Measurements from ENCODE around the gene ACOT7. TPM values are rescaled to one million over a fixed set of nuclear protein-coding genes. Genes with fewer than 3 reads are reported as not detected.

Gene ACOT7
- total and polyA plus RNA-seq, 2 donors, result 14.2 to 22.2 TPM

- 84% methylated on average over 6 of the region's 6 CpGs for WGBS
- H3K27ac ChIP-seq (ENCODE audit: low read depth in 1 of 2, low read length in 1 of 2), result no peak overlapping the region
- no peak overlapping the region for H3K4me3 ChIP-seq (ENCODE audit: low read length in 2 of 2)
- no peaks in the 10 kb centered on the region for H3K36me3 ChIP-seq (ENCODE audit: control insufficient read depth in 2 of 2, insufficient read depth in 2 of 2, low read length in 1 of 2)
- no peak for DNase-seq (ENCODE audit: low read depth in 6 of 9, low spot score in 9 of 9)
- peaks cover 3 to 6% of the 10 kb centered on the region in 2 donors for H3K4me1 ChIP-seq (ENCODE audit: control insufficient read depth in 2 of 2, insufficient read depth in 2 of 2, low read length in 2 of 2)
- H3K27me3 ChIP-seq (ENCODE audit: control insufficient read depth in 2 of 2, insufficient read depth in 1 of 2, low read length in 1 of 2), result peaks cover 55 to 88% of the 10 kb centered on the region in 2 donors
- no peaks in the 10 kb centered on the region for H3K9me3 ChIP-seq (ENCODE audit: control insufficient read depth in 2 of 2, insufficient read depth in 1 of 2, low read length in 1 of 2)
Observed at GRCh38 chr1:6425658-6426057, 32.1 kb upstream of the ACOT7 start.

- no peaks in the 10 kb centered on the region for H3K9me3 ChIP-seq (ENCODE audit: control insufficient read depth in 2 of 2, insufficient read depth in 1 of 2, low read length in 1 of 2)
- 5% methylated on average over 99 of the region's 99 CpGs for WGBS
- H3K27ac ChIP-seq (ENCODE audit: low read depth in 1 of 2, low read length in 1 of 2), result no peak within 1 kb of the TSS
- peak within 1 kb of the TSS in 1 of 2 donors; percentile 14 for H3K4me3 ChIP-seq (ENCODE audit: low read length in 2 of 2)
- peaks cover 62 to 88% of the 10 kb centered on the region in 2 donors for H3K27me3 ChIP-seq (ENCODE audit: control insufficient read depth in 2 of 2, insufficient read depth in 1 of 2, low read length in 1 of 2)
- DNase-seq (ENCODE audit: low read depth in 6 of 9, low spot score in 9 of 9), result no peak
- no peaks in the 10 kb centered on the region for H3K36me3 ChIP-seq (ENCODE audit: control insufficient read depth in 2 of 2, insufficient read depth in 2 of 2, low read length in 1 of 2)
- H3K4me1 ChIP-seq (ENCODE audit: control insufficient read depth in 2 of 2, insufficient read depth in 2 of 2, low read length in 2 of 2), result peaks cover 3 to 11% of the 10 kb centered on the region in 2 donors
Observed at GRCh38 chr1:6424619-6425593, 31.3 kb upstream of the ACOT7 start, which contains the start of gene ESPN. ESPN (plus strand) TSS chr1:6424776; CDS start chr1:6424956, 180 bp downstream.

- peaks cover 3 to 11% of the 10 kb centered on the region in 2 donors for H3K4me1 ChIP-seq (ENCODE audit: control insufficient read depth in 2 of 2, insufficient read depth in 2 of 2, low read length in 2 of 2)
- DNase-seq (ENCODE audit: low read depth in 6 of 9, low spot score in 9 of 9), result no peak
- H3K9me3 ChIP-seq (ENCODE audit: control insufficient read depth in 2 of 2, insufficient read depth in 1 of 2, low read length in 1 of 2), result no peaks in the 10 kb centered on the region
- H3K27me3 ChIP-seq (ENCODE audit: control insufficient read depth in 2 of 2, insufficient read depth in 1 of 2, low read length in 1 of 2), result peaks cover 70 to 91% of the 10 kb centered on the region in 2 donors
- no peak overlapping the region for H3K4me3 ChIP-seq (ENCODE audit: low read length in 2 of 2)
- 13% methylated on average over 35 of the region's 35 CpGs for WGBS
- H3K27ac ChIP-seq (ENCODE audit: low read depth in 1 of 2, low read length in 1 of 2), result no peak overlapping the region
- H3K36me3 ChIP-seq (ENCODE audit: control insufficient read depth in 2 of 2, insufficient read depth in 2 of 2, low read length in 1 of 2), result no peaks in the 10 kb centered on the region
Observed at GRCh38 chr1:6424000-6424565, 30.5 kb upstream of the ACOT7 start.

- Histone ChIP-seq H3K36me3 (ENCODE audit: control insufficient read depth in 2 of 2, insufficient read depth in 2 of 2, low read length in 1 of 2) (no peaks in the 10 kb centered on the region), H3K4me3 (ENCODE audit: low read length in 2 of 2) (no peak overlapping the region), H3K27me3 (ENCODE audit: control insufficient read depth in 2 of 2, insufficient read depth in 1 of 2, low read length in 1 of 2) (peaks cover 77 to 95% of the 10 kb centered on the region in 2 donors), H3K4me1 (ENCODE audit: control insufficient read depth in 2 of 2, insufficient read depth in 2 of 2, low read length in 2 of 2) (peaks cover 3 to 11% of the 10 kb centered on the region in 2 donors), H3K9me3 (ENCODE audit: control insufficient read depth in 2 of 2, insufficient read depth in 1 of 2, low read length in 1 of 2) (no peaks in the 10 kb centered on the region), H3K27ac (ENCODE audit: low read depth in 1 of 2, low read length in 1 of 2) (no peak overlapping the region)
- WGBS, result 11% methylated on average over 24 of the region's 24 CpGs
- DNase-seq (ENCODE audit: low read depth in 6 of 9, low spot score in 9 of 9), result peak in 4 of 9 donors; percentile 16 to 51 (median 38)
Observed at GRCh38 chr1:6423321-6423999, 29.9 kb upstream of the ACOT7 start.

- Histone ChIP-seq H3K4me3 (ENCODE audit: low read length in 2 of 2) (no peak overlapping the region), H3K4me1 (ENCODE audit: control insufficient read depth in 2 of 2, insufficient read depth in 2 of 2, low read length in 2 of 2) (peaks cover 3 to 11% of the 10 kb centered on the region in 2 donors), H3K36me3 (ENCODE audit: control insufficient read depth in 2 of 2, insufficient read depth in 2 of 2, low read length in 1 of 2) (no peaks in the 10 kb centered on the region), H3K27ac (ENCODE audit: low read depth in 1 of 2, low read length in 1 of 2) (no peak overlapping the region), H3K9me3 (ENCODE audit: control insufficient read depth in 2 of 2, insufficient read depth in 1 of 2, low read length in 1 of 2) (no peaks in the 10 kb centered on the region), H3K27me3 (ENCODE audit: control insufficient read depth in 2 of 2, insufficient read depth in 1 of 2, low read length in 1 of 2) (peaks cover 89 to 95% of the 10 kb centered on the region in 2 donors)
- DNase-seq (ENCODE audit: low read depth in 6 of 9, low spot score in 9 of 9), result no peak
- 47% methylated on average over 4 of the region's 4 CpGs for WGBS
Observed at GRCh38 chr1:6421266-6421665, 27.7 kb upstream of the ACOT7 start.

- H3K27ac ChIP-seq (ENCODE audit: low read depth in 1 of 2, low read length in 1 of 2), result no peak overlapping the region
- H3K4me3 ChIP-seq (ENCODE audit: low read length in 2 of 2), result no peak overlapping the region
- H3K9me3 ChIP-seq (ENCODE audit: control insufficient read depth in 2 of 2, insufficient read depth in 1 of 2, low read length in 1 of 2), result no peaks in the 10 kb centered on the region
- WGBS, result 8% methylated on average over 44 of the region's 44 CpGs
- peaks cover 87 to 95% of the 10 kb centered on the region in 2 donors for H3K27me3 ChIP-seq (ENCODE audit: control insufficient read depth in 2 of 2, insufficient read depth in 1 of 2, low read length in 1 of 2)
- H3K4me1 ChIP-seq (ENCODE audit: control insufficient read depth in 2 of 2, insufficient read depth in 2 of 2, low read length in 2 of 2), result peaks cover 3 to 11% of the 10 kb centered on the region in 2 donors
- no peaks in the 10 kb centered on the region for H3K36me3 ChIP-seq (ENCODE audit: control insufficient read depth in 2 of 2, insufficient read depth in 2 of 2, low read length in 1 of 2)
- DNase-seq (ENCODE audit: low read depth in 6 of 9, low spot score in 9 of 9), result no peak
Observed at GRCh38 chr1:6420454-6421042, 27.0 kb upstream of the ACOT7 start.

- Histone ChIP-seq H3K4me1 (ENCODE audit: control insufficient read depth in 2 of 2, insufficient read depth in 2 of 2, low read length in 2 of 2) (peaks cover 3 to 11% of the 10 kb centered on the region in 2 donors), H3K27ac (ENCODE audit: low read depth in 1 of 2, low read length in 1 of 2) (no peak within 1 kb of the TSS), H3K27me3 (ENCODE audit: control insufficient read depth in 2 of 2, insufficient read depth in 1 of 2, low read length in 1 of 2) (peaks cover 84 to 95% of the 10 kb centered on the region in 2 donors), H3K9me3 (ENCODE audit: control insufficient read depth in 2 of 2, insufficient read depth in 1 of 2, low read length in 1 of 2) (no peaks in the 10 kb centered on the region), H3K4me3 (ENCODE audit: low read length in 2 of 2) (peak within 1 kb of the TSS in 1 of 2 donors; percentile 18), H3K36me3 (ENCODE audit: control insufficient read depth in 2 of 2, insufficient read depth in 2 of 2, low read length in 1 of 2) (no peaks in the 10 kb centered on the region)
- DNase-seq (ENCODE audit: low read depth in 6 of 9, low spot score in 9 of 9), result no peak
- WGBS, result 2% methylated on average over 62 of the region's 62 CpGs
Observed at GRCh38 chr1:6419804-6420453, 26.4 kb upstream of the ACOT7 start, which contains the start of gene HES2. HES2 (minus strand) TSS chr1:6419919; CDS start chr1:6419820, 99 bp downstream.

GRCh38 chr1:6419397-6419803 is 25.8 kb upstream of the ACOT7 start:
- no peak for DNase-seq (ENCODE audit: low read depth in 6 of 9, low spot score in 9 of 9)
- peaks cover 0 to 14% of the 10 kb centered on the region in 2 donors for H3K4me1 ChIP-seq (ENCODE audit: control insufficient read depth in 2 of 2, insufficient read depth in 2 of 2, low read length in 2 of 2)
- H3K9me3 ChIP-seq (ENCODE audit: control insufficient read depth in 2 of 2, insufficient read depth in 1 of 2, low read length in 1 of 2), result no peaks in the 10 kb centered on the region
- H3K27me3 ChIP-seq (ENCODE audit: control insufficient read depth in 2 of 2, insufficient read depth in 1 of 2, low read length in 1 of 2), result peaks cover 78 to 99% of the 10 kb centered on the region in 2 donors
- H3K27ac ChIP-seq (ENCODE audit: low read depth in 1 of 2, low read length in 1 of 2), result no peak overlapping the region
- no peaks in the 10 kb centered on the region for H3K36me3 ChIP-seq (ENCODE audit: control insufficient read depth in 2 of 2, insufficient read depth in 2 of 2, low read length in 1 of 2)
- WGBS, result 7% methylated on average over 48 of the region's 48 CpGs
- H3K4me3 ChIP-seq (ENCODE audit: low read length in 2 of 2), result peak overlapping the region in 1 of 2 donors; percentile 3
